Panc1 (cell line): Measurements from ENCODE around the gene NOL7. TPM values are rescaled to one million over a fixed set of nuclear protein-coding genes. Genes with fewer than 3 reads are reported as not detected.

Experiments used
- ATAC-seq: fragments of 200-7000 bp; cut with Tn5 transposase; 2 replicates; pipeline ENCODE4 v1.9.1; 2020; ENCODE audit warnings: mild to moderate bottlenecking, moderate library complexity
- BruUV-seq: library from RNA; stranded (reverse); fragments of 400-500 nt; replicated peaks from 2 replicates; lab custom pipeline; 2021; lab: Mats Ljungman, UMichigan
- CTCF ChIA-PET: fragments of 300-600 bp; sonication (Branson Sonifier 250); formaldehyde crosslinking; loops from one replicate; lab custom pipeline; 2022; ENCODE audit warnings: antibody characterized with exemption; lab: Charles Lee
- POLR2A ChIA-PET: fragments of 300-600 bp; sonication (Branson Sonifier 250); formaldehyde crosslinking; loops from one replicate; lab custom pipeline; 2022; ENCODE audit warnings: antibody characterized with exemption; lab: Charles Lee
- DNase-seq: peaks from one replicate; pipeline ENCODE4 v3.0.0-alpha.2; 2010; ENCODE audit warnings: low read depth, low spot score
- H3K27ac ChIP-seq: 2 replicates; pipeline ENCODE4 v1.5.1; 2011; ENCODE audit warnings: mild to moderate bottlenecking, low read length, inconsistent platforms
- H3K27me3 ChIP-seq: fragments of 200-500 bp; sonication (Bioruptor generic); 2 replicates; pipeline ENCODE4 v1.6.0; 2014; ENCODE audit warnings: low read length, inconsistent platforms; ENCODE audit not compliant: control insufficient read depth, insufficient read depth
- H3K36me3 ChIP-seq: fragments of 200-500 bp; sonication (Bioruptor generic); 2 replicates; pipeline ENCODE4 v1.5.1; 2014; ENCODE audit warnings: inconsistent platforms, mild to moderate bottlenecking, low read length, moderate library complexity; ENCODE audit not compliant: control insufficient read depth, insufficient read depth
- H3K4me1 ChIP-seq: 2 replicates; pipeline ENCODE4 v1.5.1; 2011; ENCODE audit warnings: inconsistent platforms, mild to moderate bottlenecking, low read length, moderate library complexity; ENCODE audit not compliant: control insufficient read depth, insufficient read depth
- H3K4me3 ChIP-seq, 2 experiments: 2 replicates each; pipeline ENCODE4 v1.5.1; 2011 to 2012; ENCODE audit warnings: low read depth in 2 of 2, low read length in 2 of 2, mild to moderate bottlenecking in 2 of 2, inconsistent platforms in 1 of 2, moderate library complexity in 1 of 2
- H3K9me3 ChIP-seq: fragments of 200-500 bp; sonication (Bioruptor generic); 2 replicates; pipeline ENCODE4 v1.5.1; 2014; ENCODE audit warnings: low read depth, mild to moderate bottlenecking, inconsistent platforms, low read length, moderate library complexity; ENCODE audit not compliant: control insufficient read depth, insufficient read depth
- CTCF ChIP-seq: fragments of 450-650 bp; IDR thresholded peaks from 2 replicates; pipeline ENCODE4 v1.5.1; 2017; ENCODE audit warnings: mild to moderate bottlenecking
- POLR2AphosphoS5 ChIP-seq: IDR thresholded peaks from 2 replicates; pipeline ENCODE4 v1.6.1; 2012; ENCODE audit warnings: mild to moderate bottlenecking, low read depth, low read length, moderate library complexity
- REST ChIP-seq, 2 experiments: IDR thresholded peaks; 2 replicates each; pipeline ENCODE4 v1.6.1; 2011 to 2012; ENCODE audit warnings: low read depth in 2 of 2, control low read depth in 1 of 2, low read length in 1 of 2, mild to moderate bottlenecking in 1 of 2, moderate library complexity in 1 of 2; ENCODE audit not compliant: insufficient read depth in 1 of 2
- SIN3A ChIP-seq: IDR thresholded peaks from 2 replicates; pipeline ENCODE4 v1.6.1; 2012; ENCODE audit warnings: low read depth, mild to moderate bottlenecking, low read length, moderate library complexity, borderline replicate concordance; ENCODE audit not compliant: insufficient read depth
- TCF7L2 ChIP-seq: IDR thresholded peaks from 2 replicates; pipeline ENCODE4 v1.6.1; 2011; ENCODE audit warnings: mild to moderate bottlenecking, low read depth, low read length, inconsistent platforms
- in situ Hi-C: cut with HindIII; loops from 2 replicates; pipeline ENCODE4 v1.10.0; 2016; ENCODE audit warnings: low sequenced_read_pairs, low pct_unique_long_range_greater_than_20kb
- intact Hi-C: fragments of 100-400 bp; cut with micrococcal nuclease; formaldehyde crosslinking; loops from one replicate; pipeline ENCODE4 v1.10.0; 2022; ENCODE audit not compliant: unreplicated experiment
- total RNA-seq: library from RNA; stranded (reverse); gene quantifications from one replicate; pipeline ENCODE4 v1.2.1, GENCODE V29; 2021; ENCODE audit not compliant: unreplicated experiment

Gene NOL7
- total RNA-seq, 1 experiment from 2014 or later: 74.4 TPM

- ATAC-seq (no peak), DNase-seq (no peak)
- Histone ChIP-seq H3K9me3 (no peaks in the 10 kb centered on the region), H3K27ac (no peak overlapping the region), H3K36me3 (no peaks in the 10 kb centered on the region; the same call in 1 of the 2 replicates), H3K4me3 (no peak overlapping the region), H3K27me3 (no peaks in the 10 kb centered on the region), H3K4me1 (0 out of 2 replicates have a peak, but pooled peaks cover 4% of the 10 kb centered on the region)
- ChIA-PET POLR2A (no interaction called here), CTCF (no interaction called here)
- no TSS peak for BruUV-seq
- intact Hi-C loops: loop anchor here (10.0 kb wide), 1 partner anchor 245 kb away; no protein-coding TSS in a partner anchor
- TF ChIP-seq TCF7L2 (no peak), CTCF (no peak), SIN3A (no peak), POLR2AphosphoS5 (no peak), REST (IDR thresholded peaks at IDR 0.05; ENCODE audit: insufficient read depth in 1 of 2, low read depth in 2 of 2, low read length in 1 of 2) (no peak)
- in situ Hi-C loops: no loop called here
Measured at GRCh38 chr6:13579911-13580310, 35.2 kb upstream of the NOL7 start.

GRCh38 chr6:13581700-13582229 lies 33.4 kb upstream of the NOL7 start:
- Histone ChIP-seq H3K4me3 (no peak overlapping the region), H3K36me3 (no peaks in the 10 kb centered on the region; the same call in 1 of the 2 replicates), H3K27me3 (no peaks in the 10 kb centered on the region), H3K27ac (no peak overlapping the region), H3K4me1 (no peaks in the 10 kb centered on the region), H3K9me3 (no peaks in the 10 kb centered on the region)
- in situ Hi-C loops: no loop called here
- DNase-seq (no peak), ATAC-seq (no peak)
- ChIA-PET POLR2A (interaction anchor here (0.6 kb wide), 1 partner anchor 247 kb away, joined by 10 read pairs; no protein-coding TSS in a partner anchor), CTCF (no interaction called here)
- intact Hi-C loops: no loop called here
- TF ChIP-seq POLR2AphosphoS5: no peak
- no peak for TF ChIP-seq SIN3A
- no peak for TF ChIP-seq CTCF
- no peak for TF ChIP-seq REST (IDR thresholded peaks at IDR 0.05; ENCODE audit: insufficient read depth in 1 of 2, low read depth in 2 of 2, low read length in 1 of 2)
- no peak for TF ChIP-seq TCF7L2
- no TSS peak for BruUV-seq
